Hepatocyte (in vitro differentiated cells): ENCODE measurements around the gene PRDM11. TPM values are rescaled to one million over a fixed set of nuclear protein-coding genes. Genes with fewer than 3 reads are reported as not detected.

Experiments used
- DNase-seq: peaks from one replicate; pipeline ENCODE4 v3.0.0-alpha.2; 2016; ENCODE audit warnings: low spot score
- H2AFZ ChIP-seq: fragments of 200-600 bp; sonication (generic); 2 replicates; pipeline ENCODE4 v1.6.0; 2016; ENCODE audit warnings: antibody characterized with exemption, mild to moderate bottlenecking
- H3K27ac ChIP-seq: fragments of 200-600 bp; sonication (generic); 2 replicates; pipeline ENCODE4 v1.5.1; 2016; ENCODE audit warnings: mild to moderate bottlenecking
- H3K27me3 ChIP-seq: fragments of 200-600 bp; sonication (generic); 2 replicates; pipeline ENCODE4 v1.6.1; 2016
- H3K36me3 ChIP-seq: fragments of 200-600 bp; sonication (generic); replicated peaks from 2 replicates; pipeline ENCODE4 v1.5.1; 2016; ENCODE audit warnings: low read depth; ENCODE audit not compliant: insufficient read depth
- H3K4me1 ChIP-seq: fragments of 200-600 bp; sonication (generic); 2 replicates; pipeline ENCODE4 v1.5.1; 2016; ENCODE audit warnings: mild to moderate bottlenecking, moderate library complexity; ENCODE audit not compliant: insufficient read depth
- H3K4me2 ChIP-seq: fragments of 200-600 bp; sonication (generic); 2 replicates; pipeline ENCODE4 v1.6.0; 2016
- H3K4me3 ChIP-seq: fragments of 200-600 bp; sonication (generic); 2 replicates; pipeline ENCODE4 v1.5.1; 2016; ENCODE audit warnings: mild to moderate bottlenecking
- H3K79me2 ChIP-seq: fragments of 200-600 bp; sonication (generic); 2 replicates; pipeline ENCODE4 v1.6.0; 2017; ENCODE audit warnings: mild to moderate bottlenecking
- H3K9me2 ChIP-seq: fragments of 200-600 bp; sonication (generic); replicated peaks from 2 replicates; pipeline ENCODE4 v1.6.0; 2017; ENCODE audit warnings: mild to moderate bottlenecking; ENCODE audit not compliant: insufficient read depth
- H3K9me3 ChIP-seq: fragments of 200-600 bp; sonication (generic); 2 replicates; pipeline ENCODE4 v1.5.1; 2016; ENCODE audit warnings: low read depth, mild to moderate bottlenecking
- H4K20me1 ChIP-seq: fragments of 200-600 bp; sonication (generic); 2 replicates; pipeline ENCODE4 v1.6.0; 2016; ENCODE audit warnings: mild to moderate bottlenecking; ENCODE audit not compliant: insufficient read depth, poor library complexity, severe bottlenecking
- CTCF ChIP-seq: fragments of 200-600 bp; sonication (generic); IDR thresholded peaks from 2 replicates; pipeline ENCODE4 v1.5.1; 2016; ENCODE audit warnings: antibody characterized with exemption, mild to moderate bottlenecking; ENCODE audit not compliant: poor library complexity
- EZH2 ChIP-seq: fragments of 200-600 bp; sonication (generic); IDR thresholded peaks from 2 replicates; pipeline ENCODE4 v1.6.1; 2016; ENCODE audit warnings: antibody characterized with exemption, mild to moderate bottlenecking, borderline replicate concordance
- EZH2phosphoT487 ChIP-seq: fragments of 200-600 bp; sonication (generic); IDR thresholded peaks from one replicate; pipeline ENCODE4 v1.6.1; 2018; ENCODE audit warnings: antibody characterized with exemption, mild to moderate bottlenecking, low read depth, moderate library complexity; ENCODE audit not compliant: unreplicated experiment, severe bottlenecking
- WGBS: methylation state at CpG from one replicate; pipeline ENCODE4 v1.1.6; 2016; ENCODE audit warnings: low lambda C conversion rate; ENCODE audit errors: missing lambda C conversion rate; 5-methylcytosine and 5-hydroxymethylcytosine counted together
- polyA plus RNA-seq: library from polyadenylated mRNA; unstranded; fragments of >200 nt; fragmentation: Nextera tagmentation; extraction: Ambion mirVana; gene quantifications from 2 replicates; pipeline ENCODE4 v1.2.1, GENCODE V29; 2016
- total RNA-seq: library from RNA; depleted of rRNA; stranded (reverse); fragments of >200 nt; gene quantifications from 2 replicates; pipeline ENCODE4 v1.2.3, GENCODE V29; 2014

PRDM11 gene
- total and polyA plus RNA-seq, 2 experiments from 2014 or later: 11.2 to 15.0 TPM

DNA sequence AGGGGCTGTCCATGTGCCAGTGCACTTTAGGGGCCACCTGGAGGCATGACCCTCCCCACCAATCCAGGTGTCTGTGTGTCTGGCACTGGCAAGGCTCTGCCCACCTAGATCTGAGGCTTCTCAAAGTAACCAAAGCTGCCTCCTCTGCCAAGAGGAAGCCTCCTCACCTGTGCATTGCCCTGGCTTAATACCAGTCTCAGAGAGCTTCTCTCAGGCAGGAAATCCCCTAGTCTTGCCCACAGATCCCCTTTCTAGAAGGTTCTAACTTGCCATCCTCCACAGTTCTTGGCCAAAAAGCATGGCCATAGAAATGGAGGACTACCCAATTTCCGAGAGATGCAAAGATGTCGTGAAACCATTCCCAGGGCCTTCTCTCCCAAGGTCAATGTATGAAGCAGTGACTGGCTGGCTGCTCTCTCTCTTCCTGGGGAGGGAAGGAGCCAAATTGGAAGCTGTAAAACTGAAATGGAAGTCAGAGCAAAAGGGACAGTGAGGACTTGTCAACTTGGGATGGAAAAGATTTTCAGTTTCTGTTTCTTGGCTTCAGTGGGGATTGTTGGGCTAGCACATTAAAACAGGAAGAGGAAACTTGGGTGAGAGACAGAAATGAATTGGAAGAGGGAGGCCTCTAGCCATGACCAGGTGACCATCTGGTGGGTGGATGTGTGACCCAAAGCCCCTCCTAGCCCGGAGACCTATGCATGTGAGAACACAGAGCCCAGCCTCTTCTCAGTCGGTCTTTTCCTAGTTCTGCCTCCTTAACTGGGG is 68.8 kb downstream of the PRDM11 start:
- Histone ChIP-seq H3K4me1 (peaks cover 10% of the 10 kb centered on the region), H3K4me2 (no peak overlapping the region), H3K4me3 (no peak overlapping the region), H3K9me2 (no peaks in the 10 kb centered on the region), H3K27ac (no peak overlapping the region), H4K20me1 (no peaks in the 10 kb centered on the region), H3K9me3 (no peaks in the 10 kb centered on the region), H3K79me2 (no peaks in the 10 kb centered on the region), H3K27me3 (no peaks in the 10 kb centered on the region), H2AFZ (no peak overlapping the region), H3K36me3 (no peaks in the 10 kb centered on the region)
- no peak for TF ChIP-seq EZH2phosphoT487
- TF ChIP-seq CTCF: no peak
- no peak for TF ChIP-seq EZH2
- DNase-seq: no peak
- WGBS: 95% methylated on average over 4 of the region's 4 CpGs

GRCh38 chr11:45216031-45216430 is 69.6 kb downstream of the PRDM11 start:
- DNase-seq: no peak
- Histone ChIP-seq H4K20me1 (no peaks in the 10 kb centered on the region), H3K36me3 (no peaks in the 10 kb centered on the region), H3K9me2 (no peaks in the 10 kb centered on the region), H3K79me2 (no peaks in the 10 kb centered on the region), H3K27ac (no peak overlapping the region), H3K4me2 (no peak overlapping the region), H3K27me3 (no peaks in the 10 kb centered on the region), H3K9me3 (no peaks in the 10 kb centered on the region), H3K4me3 (no peak overlapping the region), H3K4me1 (peaks cover 2% of the 10 kb centered on the region), H2AFZ (no peak overlapping the region)
- 83% methylated on average over 1 of the region's 1 CpG for whole genome bisulfite sequencing
- TF ChIP-seq EZH2phosphoT487: no peak
- TF ChIP-seq CTCF: no peak
- no peak for TF ChIP-seq EZH2

- Histone ChIP-seq H3K4me1 (no peaks in the 10 kb centered on the region), H3K9me2 (no peaks in the 10 kb centered on the region), H3K4me2 (no peak overlapping the region), H3K36me3 (no peaks in the 10 kb centered on the region), H3K27ac (no peak overlapping the region), H3K79me2 (no peaks in the 10 kb centered on the region), H3K4me3 (no peak overlapping the region), H3K27me3 (no peaks in the 10 kb centered on the region), H3K9me3 (no peaks in the 10 kb centered on the region), H2AFZ (no peak overlapping the region), H4K20me1 (no peaks in the 10 kb centered on the region)
- TF ChIP-seq CTCF (no peak), EZH2 (no peak), EZH2phosphoT487 (no peak)
- WGBS: 93% methylated on average over 2 of the region's 2 CpGs
- no peak for DNase-seq
Measured at GRCh38 chr11:45216901-45217300, 70.5 kb downstream of the PRDM11 start.
